ENCODE results near the gene CCL21. TPM values are rescaled to one million over a fixed set of nuclear protein-coding genes. Genes with fewer than 3 reads are reported as not detected.

Gene CCL21
- total and polyA plus RNA-seq, 10 of the 15 experiments (the other 5 are each of a cell fraction or from before 2014, with no cell fraction given) = 0.26 TPM; not detected in 9

DNA sequence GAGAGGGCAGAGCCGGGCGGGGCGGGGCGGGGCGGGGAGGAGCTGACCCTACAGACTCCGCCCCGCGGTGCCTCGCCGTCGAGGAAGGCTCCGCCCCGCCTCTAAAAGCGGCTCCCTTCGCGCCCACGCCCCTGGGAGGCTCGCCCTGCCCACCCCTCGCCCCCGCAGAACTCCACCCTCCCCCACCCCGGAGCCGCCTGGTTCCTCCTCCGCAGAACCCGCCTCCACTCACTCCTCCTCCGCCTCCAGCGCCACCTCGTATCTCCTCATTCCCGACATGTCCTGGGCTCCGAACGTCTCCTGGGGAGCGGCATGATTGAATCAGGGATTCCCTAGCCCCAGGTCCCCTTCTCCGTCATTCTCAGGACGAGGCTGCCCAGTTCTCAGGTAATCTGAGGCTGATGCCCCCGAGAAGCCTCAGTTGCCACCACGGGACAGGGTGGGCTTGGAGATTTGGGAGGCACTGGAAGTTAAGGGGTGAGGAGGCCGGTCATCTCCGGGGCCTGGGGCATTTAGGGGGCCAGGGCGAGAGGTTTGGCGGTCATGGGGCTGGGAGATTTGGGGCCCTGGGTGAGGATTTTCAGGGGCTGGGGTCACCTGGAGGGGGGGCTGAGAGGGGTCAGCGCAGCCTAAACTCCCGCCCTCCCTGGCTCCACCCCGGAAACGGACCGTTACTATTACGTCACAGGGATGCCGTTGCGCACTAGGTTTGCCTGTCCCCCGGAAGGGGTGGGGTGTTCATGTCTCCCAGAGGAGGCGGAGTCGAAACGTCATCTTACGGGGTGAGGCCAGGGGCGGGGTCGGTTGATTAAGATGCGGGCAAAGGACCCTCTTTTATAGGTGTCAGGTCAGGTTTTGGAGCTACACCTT lies 44.3 kb downstream of the CCL21 start (continued):
- TF ChIP-seq, protein P1, sequence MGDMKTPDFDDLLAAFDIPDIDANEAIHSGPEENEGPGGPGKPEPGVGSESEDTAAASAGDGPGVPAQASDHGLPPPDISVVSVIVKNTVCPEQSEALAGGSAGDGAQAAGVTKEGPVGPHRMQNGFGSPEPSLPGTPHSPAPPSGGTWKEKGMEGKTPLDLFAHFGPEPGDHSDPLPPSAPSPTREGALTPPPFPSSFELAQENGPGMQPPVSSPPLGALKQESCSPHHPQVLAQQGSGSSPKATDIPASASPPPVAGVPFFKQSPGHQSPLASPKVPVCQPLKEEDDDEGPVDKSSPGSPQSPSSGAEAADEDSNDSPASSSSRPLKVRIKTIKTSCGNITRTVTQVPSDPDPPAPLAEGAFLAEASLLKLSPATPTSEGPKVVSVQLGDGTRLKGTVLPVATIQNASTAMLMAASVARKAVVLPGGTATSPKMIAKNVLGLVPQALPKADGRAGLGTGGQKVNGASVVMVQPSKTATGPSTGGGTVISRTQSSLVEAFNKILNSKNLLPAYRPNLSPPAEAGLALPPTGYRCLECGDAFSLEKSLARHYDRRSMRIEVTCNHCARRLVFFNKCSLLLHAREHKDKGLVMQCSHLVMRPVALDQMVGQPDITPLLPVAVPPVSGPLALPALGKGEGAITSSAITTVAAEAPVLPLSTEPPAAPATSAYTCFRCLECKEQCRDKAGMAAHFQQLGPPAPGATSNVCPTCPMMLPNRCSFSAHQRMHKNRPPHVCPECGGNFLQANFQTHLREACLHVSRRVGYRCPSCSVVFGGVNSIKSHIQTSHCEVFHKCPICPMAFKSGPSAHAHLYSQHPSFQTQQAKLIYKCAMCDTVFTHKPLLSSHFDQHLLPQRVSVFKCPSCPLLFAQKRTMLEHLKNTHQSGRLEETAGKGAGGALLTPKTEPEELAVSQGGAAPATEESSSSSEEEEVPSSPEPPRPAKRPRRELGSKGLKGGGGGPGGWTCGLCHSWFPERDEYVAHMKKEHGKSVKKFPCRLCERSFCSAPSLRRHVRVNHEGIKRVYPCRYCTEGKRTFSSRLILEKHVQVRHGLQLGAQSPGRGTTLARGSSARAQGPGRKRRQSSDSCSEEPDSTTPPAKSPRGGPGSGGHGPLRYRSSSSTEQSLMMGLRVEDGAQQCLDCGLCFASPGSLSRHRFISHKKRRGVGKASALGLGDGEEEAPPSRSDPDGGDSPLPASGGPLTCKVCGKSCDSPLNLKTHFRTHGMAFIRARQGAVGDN (IDR thresholded peaks at IDR 0.05) = no peak
- TF ChIP-seq, protein P2, sequence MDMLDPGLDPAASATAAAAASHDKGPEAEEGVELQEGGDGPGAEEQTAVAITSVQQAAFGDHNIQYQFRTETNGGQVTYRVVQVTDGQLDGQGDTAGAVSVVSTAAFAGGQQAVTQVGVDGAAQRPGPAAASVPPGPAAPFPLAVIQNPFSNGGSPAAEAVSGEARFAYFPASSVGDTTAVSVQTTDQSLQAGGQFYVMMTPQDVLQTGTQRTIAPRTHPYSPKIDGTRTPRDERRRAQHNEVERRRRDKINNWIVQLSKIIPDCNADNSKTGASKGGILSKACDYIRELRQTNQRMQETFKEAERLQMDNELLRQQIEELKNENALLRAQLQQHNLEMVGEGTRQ (IDR thresholded peaks at IDR 0.05; ENCODE audit: borderline replicate concordance, low read depth, low read length) = no peak
- TF ChIP-seq NR2C2 (IDR thresholded peaks at IDR 0.05; ENCODE audit: borderline replicate concordance, control insufficient read depth, insufficient read length, low read depth) (no peak), DPF2 (IDR thresholded peaks at IDR 0.05) (no peak), JUNB (IDR thresholded peaks at IDR 0.05) (no peak), ASH2L (IDR thresholded peaks at IDR 0.05; ENCODE audit: borderline replicate concordance, low read depth) (no peak), HDGF (IDR thresholded peaks at IDR 0.05) (no peak), CHD1 (IDR thresholded peaks at IDR 0.05; ENCODE audit: low read depth, low read length) (no peak), TAF1 (IDR thresholded peaks at IDR 0.05; ENCODE audit: borderline replicate concordance, low read depth, low read length) (no peak), MTA2 (IDR thresholded peaks at IDR 0.05; ENCODE audit: low read depth) (no peak)
- TF ChIP-seq, protein P3, sequence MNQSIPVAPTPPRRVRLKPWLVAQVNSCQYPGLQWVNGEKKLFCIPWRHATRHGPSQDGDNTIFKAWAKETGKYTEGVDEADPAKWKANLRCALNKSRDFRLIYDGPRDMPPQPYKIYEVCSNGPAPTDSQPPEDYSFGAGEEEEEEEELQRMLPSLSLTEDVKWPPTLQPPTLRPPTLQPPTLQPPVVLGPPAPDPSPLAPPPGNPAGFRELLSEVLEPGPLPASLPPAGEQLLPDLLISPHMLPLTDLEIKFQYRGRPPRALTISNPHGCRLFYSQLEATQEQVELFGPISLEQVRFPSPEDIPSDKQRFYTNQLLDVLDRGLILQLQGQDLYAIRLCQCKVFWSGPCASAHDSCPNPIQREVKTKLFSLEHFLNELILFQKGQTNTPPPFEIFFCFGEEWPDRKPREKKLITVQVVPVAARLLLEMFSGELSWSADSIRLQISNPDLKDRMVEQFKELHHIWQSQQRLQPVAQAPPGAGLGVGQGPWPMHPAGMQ (IDR thresholded peaks at IDR 0.05; ENCODE audit: borderline replicate concordance) = no peak
- TF ChIP-seq, protein P4, sequence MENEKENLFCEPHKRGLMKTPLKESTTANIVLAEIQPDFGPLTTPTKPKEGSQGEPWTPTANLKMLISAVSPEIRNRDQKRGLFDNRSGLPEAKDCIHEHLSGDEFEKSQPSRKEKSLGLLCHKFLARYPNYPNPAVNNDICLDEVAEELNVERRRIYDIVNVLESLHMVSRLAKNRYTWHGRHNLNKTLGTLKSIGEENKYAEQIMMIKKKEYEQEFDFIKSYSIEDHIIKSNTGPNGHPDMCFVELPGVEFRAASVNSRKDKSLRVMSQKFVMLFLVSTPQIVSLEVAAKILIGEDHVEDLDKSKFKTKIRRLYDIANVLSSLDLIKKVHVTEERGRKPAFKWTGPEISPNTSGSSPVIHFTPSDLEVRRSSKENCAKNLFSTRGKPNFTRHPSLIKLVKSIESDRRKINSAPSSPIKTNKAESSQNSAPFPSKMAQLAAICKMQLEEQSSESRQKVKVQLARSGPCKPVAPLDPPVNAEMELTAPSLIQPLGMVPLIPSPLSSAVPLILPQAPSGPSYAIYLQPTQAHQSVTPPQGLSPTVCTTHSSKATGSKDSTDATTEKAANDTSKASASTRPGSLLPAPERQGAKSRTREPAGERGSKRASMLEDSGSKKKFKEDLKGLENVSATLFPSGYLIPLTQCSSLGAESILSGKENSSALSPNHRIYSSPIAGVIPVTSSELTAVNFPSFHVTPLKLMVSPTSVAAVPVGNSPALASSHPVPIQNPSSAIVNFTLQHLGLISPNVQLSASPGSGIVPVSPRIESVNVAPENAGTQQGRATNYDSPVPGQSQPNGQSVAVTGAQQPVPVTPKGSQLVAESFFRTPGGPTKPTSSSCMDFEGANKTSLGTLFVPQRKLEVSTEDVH (IDR thresholded peaks at IDR 0.05; ENCODE audit: low read depth, partially characterized antibody) = peak; percentile 67
- TF ChIP-seq, protein P5, sequence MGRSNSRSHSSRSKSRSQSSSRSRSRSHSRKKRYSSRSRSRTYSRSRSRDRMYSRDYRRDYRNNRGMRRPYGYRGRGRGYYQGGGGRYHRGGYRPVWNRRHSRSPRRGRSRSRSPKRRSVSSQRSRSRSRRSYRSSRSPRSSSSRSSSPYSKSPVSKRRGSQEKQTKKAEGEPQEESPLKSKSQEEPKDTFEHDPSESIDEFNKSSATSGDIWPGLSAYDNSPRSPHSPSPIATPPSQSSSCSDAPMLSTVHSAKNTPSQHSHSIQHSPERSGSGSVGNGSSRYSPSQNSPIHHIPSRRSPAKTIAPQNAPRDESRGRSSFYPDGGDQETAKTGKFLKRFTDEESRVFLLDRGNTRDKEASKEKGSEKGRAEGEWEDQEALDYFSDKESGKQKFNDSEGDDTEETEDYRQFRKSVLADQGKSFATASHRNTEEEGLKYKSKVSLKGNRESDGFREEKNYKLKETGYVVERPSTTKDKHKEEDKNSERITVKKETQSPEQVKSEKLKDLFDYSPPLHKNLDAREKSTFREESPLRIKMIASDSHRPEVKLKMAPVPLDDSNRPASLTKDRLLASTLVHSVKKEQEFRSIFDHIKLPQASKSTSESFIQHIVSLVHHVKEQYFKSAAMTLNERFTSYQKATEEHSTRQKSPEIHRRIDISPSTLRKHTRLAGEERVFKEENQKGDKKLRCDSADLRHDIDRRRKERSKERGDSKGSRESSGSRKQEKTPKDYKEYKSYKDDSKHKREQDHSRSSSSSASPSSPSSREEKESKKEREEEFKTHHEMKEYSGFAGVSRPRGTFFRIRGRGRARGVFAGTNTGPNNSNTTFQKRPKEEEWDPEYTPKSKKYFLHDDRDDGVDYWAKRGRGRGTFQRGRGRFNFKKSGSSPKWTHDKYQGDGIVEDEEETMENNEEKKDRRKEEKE (IDR thresholded peaks at IDR 0.05) = no peak
